NB4 (cell line): ENCODE measurements around the gene PLEKHJ1.
A peak's percentile ranks its signal among the peaks of the same experiment; 100 is the strongest.

Source experiments
- DNase-seq: peaks from one replicate; pipeline ENCODE4 v3.0.0; 2010; ENCODE audit warnings: low read depth
- H3K4me3 ChIP-seq: one replicate; pipeline ENCODE4 v1.5.1; 2011; ENCODE audit warnings: mild to moderate bottlenecking, low read depth, low read length, moderate library complexity
- CTCF ChIP-seq: IDR thresholded peaks from one replicate; pipeline ENCODE4 v1.5.1; 2012; ENCODE audit warnings: low read depth, low read length
- MAX ChIP-seq: IDR thresholded peaks from 2 replicates; pipeline ENCODE4 v1.6.1; 2011; ENCODE audit warnings: low read depth, low read length
- MYC ChIP-seq: IDR thresholded peaks from 2 replicates; pipeline ENCODE4 v1.6.1; 2011; ENCODE audit warnings: low read depth, low read length
- POLR2A ChIP-seq: IDR thresholded peaks from 2 replicates; pipeline ENCODE4 v1.6.1; 2011; ENCODE audit warnings: mild to moderate bottlenecking; ENCODE audit not compliant: insufficient read length; ENCODE audit errors: extremely low read depth

The PLEKHJ1 gene

GRCh38 chr19:2274185-2274711 lies 38.1 kb upstream of the PLEKHJ1 start:
- TF ChIP-seq MYC (no peak), POLR2A (no peak), MAX (no peak), CTCF (no peak)
- peak overlapping the region; percentile 38 for H3K4me3 ChIP-seq
- DNase-seq = no peak

GRCh38 chr19:2273356-2274184 lies 37.4 kb upstream of the PLEKHJ1 start:
- DNase-seq = peak; percentile 92
- peak; percentile 65 for TF ChIP-seq CTCF
- 0 out of 2 replicates have a peak, but pooled peaks have one; percentile 31 for TF ChIP-seq MYC
- peak; percentile 32 for TF ChIP-seq POLR2A
- no peak; the same call in 1 of the 2 replicates for TF ChIP-seq MAX
- H3K4me3 ChIP-seq = peak overlapping the region; percentile 65

GRCh38 chr19:2271234-2272103 lies 35.3 kb upstream of the PLEKHJ1 start:
- H3K4me3 ChIP-seq = peak overlapping the region; percentile 73
- TF ChIP-seq CTCF = no peak
- TF ChIP-seq MAX = no peak
- no peak for TF ChIP-seq POLR2A
- TF ChIP-seq MYC = no peak
- DNase-seq = peak; percentile 60

- peak; percentile 94 for DNase-seq
- peak; percentile 12 for TF ChIP-seq POLR2A
- TF ChIP-seq MAX = peak; percentile 23; the same call in 1 of the 2 replicates
- no peak for TF ChIP-seq CTCF
- peak; percentile 52 for TF ChIP-seq MYC
Observed at GRCh38 chr19:2270423-2271233, 34.5 kb upstream of the PLEKHJ1 start.

GRCh38 chr19:2270157-2270422 lies 34.0 kb upstream of the PLEKHJ1 start:
- peak overlapping the region; percentile 78 for H3K4me3 ChIP-seq
- TF ChIP-seq CTCF (no peak), POLR2A (no peak), MYC (no peak), MAX (no peak)
- peak; percentile 58 for DNase-seq

More at GRCh38 chr19:2270423-2271233, 34.5 kb upstream of the PLEKHJ1 start:
- peak overlapping the region; percentile 78 for H3K4me3 ChIP-seq
